ENCODE results near the gene MYO7B.

Gene MYO7B

DNA sequence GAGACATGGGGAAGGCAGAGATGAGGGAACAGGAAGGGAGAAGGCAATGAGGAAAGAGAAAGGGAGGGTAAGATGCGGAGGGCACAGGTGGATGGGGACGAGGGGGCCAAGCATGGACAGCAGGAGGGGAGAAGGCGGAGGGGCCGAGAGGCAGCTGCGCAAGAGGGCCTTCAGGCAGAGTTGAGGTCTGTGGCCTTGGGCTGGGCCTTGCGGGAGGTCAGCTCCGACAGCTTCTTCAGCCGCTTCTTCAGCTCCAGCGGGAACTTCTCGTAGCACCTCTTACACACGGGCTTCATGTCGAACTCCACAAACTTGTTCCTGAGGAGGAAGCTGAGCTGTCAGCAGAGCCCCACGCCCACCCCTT lies 103.6 kb downstream of the MYO7B start:
- no peak for DNase-seq

- DNase-seq, result no peak
These were observed 104.9 kb downstream of the MYO7B start for GRCh38 chr2:127640082-127641072.

DNA sequence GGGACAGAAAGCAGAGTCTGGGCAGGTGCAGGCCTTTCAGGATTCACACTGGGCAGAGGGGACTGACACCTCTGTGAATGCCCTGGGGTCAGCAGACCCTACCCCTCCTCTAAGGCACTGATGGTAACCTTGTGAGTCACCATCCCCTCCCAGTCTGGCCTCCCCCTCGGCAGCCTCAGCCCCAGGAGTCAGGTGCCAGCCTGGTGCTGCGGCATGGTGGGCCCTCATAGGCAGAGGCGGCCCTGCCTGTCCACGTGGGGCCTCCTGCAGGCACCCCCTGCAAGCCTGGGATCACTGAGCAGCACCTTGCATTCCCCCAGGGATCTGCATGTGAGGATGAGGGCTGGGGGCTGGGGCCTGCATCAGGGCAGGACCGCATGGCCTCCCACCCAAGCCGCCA lies 105.7 kb downstream of the MYO7B start:
- no peak for DNase-seq

DNA sequence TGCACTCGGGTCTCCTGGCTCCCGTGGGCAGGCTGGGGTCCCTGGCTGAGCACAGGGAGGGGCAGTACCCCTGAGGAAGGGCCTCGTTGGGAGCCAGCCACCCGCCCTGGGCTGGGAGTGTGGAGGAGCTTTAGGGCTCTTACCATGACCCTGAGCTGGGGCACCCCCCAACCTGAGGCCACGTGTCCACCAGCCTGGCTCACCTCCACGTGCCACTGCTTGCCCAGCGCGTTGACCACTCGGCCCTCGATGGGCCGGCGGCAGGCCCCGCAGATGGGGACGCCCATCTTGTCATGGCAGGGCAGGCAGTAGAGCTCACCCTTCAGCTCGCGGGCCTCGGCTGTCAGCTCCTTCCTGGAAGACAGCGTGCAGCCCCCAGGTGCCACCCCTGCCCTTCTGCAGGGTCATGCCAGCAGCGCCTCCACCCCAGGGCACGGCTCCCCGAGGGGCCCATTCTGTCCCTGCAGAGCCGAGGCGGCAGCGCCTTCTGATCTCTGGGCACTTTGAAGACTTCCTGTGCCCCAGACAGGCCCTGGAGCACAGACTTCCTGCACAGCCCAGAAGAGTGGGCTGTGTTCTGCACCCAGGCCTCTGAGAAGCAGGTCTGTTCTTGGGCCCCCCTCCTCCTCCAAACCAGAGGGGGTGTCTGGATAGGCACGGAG lies 106.5 kb downstream of the MYO7B start:
- DNase-seq, result peak; percentile 26

GRCh38 chr2:127642706-127643438 lies 107.4 kb downstream of the MYO7B start:
- DNase-seq, result no peak

DNA sequence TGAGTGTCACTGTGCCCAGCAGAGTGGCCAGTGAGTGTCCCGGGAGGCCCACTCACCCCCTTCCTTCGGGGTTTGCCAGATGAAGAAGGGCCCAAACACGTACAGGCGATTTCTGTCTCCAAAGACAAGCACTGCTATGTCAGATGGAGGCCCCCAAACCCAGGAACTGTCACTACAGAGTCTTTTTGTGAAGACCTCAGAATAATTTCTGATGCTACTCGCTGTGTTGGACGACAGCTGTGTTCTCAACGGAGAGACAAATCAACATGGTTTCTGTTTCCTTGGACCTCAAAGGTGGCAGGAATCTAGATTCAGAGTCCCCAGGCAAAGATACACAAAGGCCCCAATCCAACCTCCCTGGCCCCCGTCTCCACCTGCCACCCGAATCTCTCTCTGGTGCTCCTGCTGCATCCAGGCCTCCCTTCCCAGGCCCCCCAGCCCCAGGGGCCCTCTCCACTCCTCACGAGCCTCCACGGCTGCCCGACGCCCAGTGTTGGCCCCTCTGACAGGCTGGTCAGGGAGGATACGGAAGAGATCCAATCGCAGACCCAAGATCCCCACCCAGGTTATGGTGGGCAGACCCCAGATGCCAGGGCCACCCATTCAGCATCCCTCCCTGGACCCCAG lies 108.1 kb downstream of the MYO7B start:
- DNase-seq, result no peak

DNA sequence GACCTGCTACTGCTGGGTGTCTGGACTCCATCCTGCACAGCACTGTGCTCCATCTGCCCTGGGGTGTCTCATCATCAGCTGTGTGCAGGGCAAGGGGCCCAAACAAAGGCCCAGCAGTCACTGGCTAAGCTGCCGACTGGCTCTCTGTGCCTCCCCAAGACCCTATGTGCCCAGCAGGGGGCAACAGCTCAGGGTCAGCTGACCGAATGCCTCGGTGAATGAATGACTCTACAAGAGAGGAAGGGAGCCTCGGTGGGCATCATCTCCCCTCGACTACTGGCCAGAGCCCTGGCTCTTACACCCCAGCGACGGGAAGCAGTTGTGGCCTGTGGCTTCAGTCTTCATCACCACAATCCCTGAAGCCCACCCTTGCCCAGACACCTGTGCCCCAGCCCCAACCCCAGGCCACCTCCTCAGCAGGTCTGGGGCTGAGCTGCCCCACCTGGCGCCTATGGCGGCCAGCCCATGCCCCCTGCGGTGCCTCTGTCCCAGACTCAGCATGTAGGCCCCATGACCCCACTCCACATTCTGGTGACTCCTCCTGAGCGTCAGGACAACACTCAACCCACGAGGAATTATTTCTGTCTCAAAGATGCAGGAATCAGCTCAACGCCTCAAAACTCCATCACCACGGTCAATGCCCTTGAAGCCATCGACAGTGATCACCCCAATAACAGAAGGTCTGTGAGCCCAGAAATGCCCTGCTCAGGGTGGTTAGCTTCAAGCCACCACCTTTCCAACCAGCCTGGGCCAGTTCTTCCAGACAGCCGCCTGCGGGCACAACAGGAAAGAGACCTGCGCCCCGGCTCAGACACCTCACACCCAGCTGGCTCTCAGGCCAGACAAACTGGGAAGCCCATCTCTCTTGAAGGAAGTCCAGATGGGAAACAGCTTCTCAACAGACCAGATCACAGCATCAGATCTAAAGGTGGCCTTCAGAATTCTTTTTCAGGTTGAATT lies 108.9 kb downstream of the MYO7B start:
- peak; percentile 25 for DNase-seq

DNA sequence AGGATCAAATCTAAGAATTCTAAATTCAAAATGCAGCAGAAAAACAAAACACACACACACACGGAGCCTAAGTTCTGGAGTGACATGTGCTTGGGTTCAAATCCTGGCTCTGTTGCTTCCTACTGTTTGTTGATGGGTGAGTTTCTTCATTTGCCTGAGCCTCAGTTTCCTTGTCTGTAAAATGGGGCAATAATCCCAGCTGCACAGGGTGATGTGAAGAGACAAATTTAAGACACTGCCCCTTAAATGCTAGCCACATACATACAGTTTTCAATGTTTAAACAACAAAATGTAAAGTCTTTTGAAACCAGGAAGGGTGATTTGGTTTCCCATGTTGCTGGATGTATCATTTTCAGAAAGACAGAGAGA lies 109.5 kb downstream of the MYO7B start:
- DNase-seq, result no peak

DNA sequence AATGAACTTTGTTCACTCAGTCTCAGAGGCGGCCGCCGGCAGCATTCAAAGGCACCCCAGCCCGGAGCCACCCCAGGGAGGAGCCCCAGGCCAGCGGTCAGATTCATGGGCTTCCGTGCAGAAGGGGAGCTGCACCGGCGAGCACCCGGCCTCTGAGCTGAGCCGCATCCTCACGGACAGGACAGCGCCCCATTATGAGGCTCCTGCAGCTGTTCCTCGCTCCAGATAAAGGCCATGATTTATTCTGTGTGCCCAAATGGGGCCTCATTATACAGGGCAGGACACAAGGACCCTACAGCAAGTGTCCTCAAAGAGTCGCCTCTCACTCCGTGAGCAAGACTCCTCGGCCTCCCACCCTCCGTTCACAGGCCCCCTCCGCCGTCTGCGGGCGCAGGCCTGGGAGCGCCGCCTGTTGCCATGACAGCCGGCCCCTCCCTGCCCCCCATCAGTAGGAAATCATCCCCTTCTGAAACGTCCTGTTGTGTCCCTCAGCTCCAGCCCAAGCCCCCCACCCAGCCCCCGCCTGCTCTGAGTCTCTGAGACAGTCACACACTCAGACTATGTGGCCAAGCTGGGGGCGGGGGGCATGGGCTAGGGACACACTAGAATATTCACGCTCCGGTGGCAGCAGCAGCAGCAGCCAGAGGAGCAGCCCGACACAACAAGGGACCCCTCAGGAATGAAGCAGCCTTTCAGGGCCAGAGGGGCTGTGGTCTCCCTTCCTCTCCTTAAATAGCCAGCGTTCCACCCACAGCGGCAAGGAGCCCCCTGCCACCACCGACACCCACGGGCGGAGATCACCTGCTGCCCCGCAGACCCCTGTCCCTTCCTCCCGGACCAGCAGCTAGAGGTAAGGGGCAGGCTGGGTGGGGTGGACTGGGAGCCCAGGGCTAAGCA lies 110.2 kb downstream of the MYO7B start, which contains the start of gene GPR17:
Gene GPR17, plus strand, starts transcription at position 759 of the 897 bp plus-strand sequence. CDS start 4,583 bp downstream, outside the sequence.
- DNase-seq, result no peak

- peak; percentile 55 for DNase-seq
These were observed 111.2 kb downstream of the MYO7B start for GRCh38 chr2:127646487-127647241.

GRCh38 chr2:127647242-127648190 lies 112.0 kb downstream of the MYO7B start:
- no peak for DNase-seq

DNA sequence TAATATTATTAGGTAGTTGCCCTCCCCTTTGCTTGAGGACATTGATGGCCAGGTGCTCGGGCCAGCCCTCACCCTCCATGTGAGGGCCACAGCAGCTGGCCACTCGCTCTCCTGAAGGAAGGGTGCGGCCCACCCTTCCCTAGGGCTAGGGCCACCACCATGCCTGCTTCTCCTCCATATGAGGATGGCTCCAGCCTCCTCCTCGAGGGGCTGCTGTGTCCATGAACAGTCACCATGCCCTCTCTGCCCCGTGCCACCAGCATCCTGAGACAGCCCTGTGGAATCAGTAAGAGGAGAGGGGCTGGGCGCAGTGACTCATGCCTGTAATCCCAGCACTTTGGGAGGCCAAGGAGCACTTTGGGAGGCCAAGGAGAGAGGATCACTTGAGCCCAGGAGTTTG lies 112.8 kb downstream of the MYO7B start:
- DNase-seq, result no peak

GRCh38 chr2:127649100-127649611 lies 113.7 kb downstream of the MYO7B start:
- no peak for DNase-seq

GRCh38 chr2:127649684-127650040 lies 114.2 kb downstream of the MYO7B start:
- peak; percentile 94 for DNase-seq

GRCh38 chr2:127650041-127650784 lies 114.7 kb downstream of the MYO7B start:
- no peak for DNase-seq

DNA sequence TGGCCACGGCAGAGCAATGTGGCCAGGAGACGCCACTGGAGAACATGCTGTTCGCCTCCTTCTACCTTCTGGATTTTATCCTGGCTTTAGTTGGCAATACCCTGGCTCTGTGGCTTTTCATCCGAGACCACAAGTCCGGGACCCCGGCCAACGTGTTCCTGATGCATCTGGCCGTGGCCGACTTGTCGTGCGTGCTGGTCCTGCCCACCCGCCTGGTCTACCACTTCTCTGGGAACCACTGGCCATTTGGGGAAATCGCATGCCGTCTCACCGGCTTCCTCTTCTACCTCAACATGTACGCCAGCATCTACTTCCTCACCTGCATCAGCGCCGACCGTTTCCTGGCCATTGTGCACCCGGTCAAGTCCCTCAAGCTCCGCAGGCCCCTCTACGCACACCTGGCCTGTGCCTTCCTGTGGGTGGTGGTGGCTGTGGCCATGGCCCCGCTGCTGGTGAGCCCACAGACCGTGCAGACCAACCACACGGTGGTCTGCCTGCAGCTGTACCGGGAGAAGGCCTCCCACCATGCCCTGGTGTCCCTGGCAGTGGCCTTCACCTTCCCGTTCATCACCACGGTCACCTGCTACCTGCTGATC lies 115.4 kb downstream of the MYO7B start:
- DNase-seq, result no peak

GRCh38 chr2:127651381-127651809 lies 115.9 kb downstream of the MYO7B start:
- DNase-seq, result no peak

All from hematopoietic multipotent progenitor cell treated with erythropoietin and hydrocortisone succinate and interleukin-3 and kit ligand, for 6 days (in vitro differentiated cells).